ENCODE results near the gene TCEAL1. TPM values are rescaled to one million over a fixed set of nuclear protein-coding genes. Genes with fewer than 3 reads are reported as not detected.
A peak's percentile ranks its signal among the peaks of the same experiment; 100 is the strongest.

Gene TCEAL1
- total RNA-seq, 4 donors from 2014 or later: 32.8 to 70.3 (median 51.7) TPM

GRCh38 chrX:103607364-103608305 lies 21.1 kb upstream of the TCEAL1 start, which contains the start of gene TCEAL3:
Gene TCEAL3 (plus strand): TSS chrX:103607963. CDS start chrX:103609065, 1,102 bp downstream.
- ATAC-seq (ENCODE audit: low FRiP score): peak; percentile 81
- TF ChIP-seq CTCF (IDR thresholded peaks at IDR 0.05): no peak
- DNase-seq (ENCODE audit: low spot score): peak; percentile 26

DNA sequence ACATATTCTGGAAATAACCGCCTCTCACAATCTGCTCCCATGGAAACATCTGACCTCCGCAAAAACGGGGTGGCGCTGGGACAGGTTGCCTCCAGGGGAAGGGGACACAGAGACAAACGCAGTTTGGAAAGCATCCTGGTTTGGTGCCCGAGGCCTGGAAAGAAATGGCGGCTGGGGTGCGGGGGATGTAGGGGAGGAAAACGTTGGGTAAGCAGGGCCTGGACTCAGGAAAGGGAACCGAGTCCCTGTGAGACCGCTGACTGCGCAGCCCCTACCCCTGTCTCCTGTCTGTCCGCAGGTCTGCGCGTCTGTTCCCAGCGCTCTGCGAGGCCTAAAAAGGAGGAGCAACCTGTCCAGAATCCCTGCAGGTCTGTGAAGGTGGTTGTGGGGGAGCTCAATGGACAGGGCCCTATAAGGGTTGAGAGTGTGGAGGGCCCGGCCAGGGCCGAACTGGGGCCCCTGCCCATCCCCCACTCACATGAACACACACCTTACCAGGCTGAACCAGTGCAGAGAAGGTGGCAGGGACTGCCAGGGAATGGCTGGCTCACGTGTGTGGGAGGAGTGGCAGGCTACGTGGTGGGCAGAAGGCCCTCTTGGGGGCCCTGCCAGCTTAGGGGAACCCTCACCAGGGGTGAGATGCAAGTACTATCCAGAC lies 20.3 kb upstream of the TCEAL1 start:
- no peak for TF ChIP-seq CTCF (IDR thresholded peaks at IDR 0.05)
- DNase-seq (ENCODE audit: low spot score) (no peak), ATAC-seq (ENCODE audit: low FRiP score) (peak; percentile 15)

GRCh38 chrX:103610282-103610681 lies 18.5 kb upstream of the TCEAL1 start:
- ATAC-seq (ENCODE audit: low FRiP score): no peak
- no peak for DNase-seq (ENCODE audit: low spot score)
- no peak for TF ChIP-seq CTCF (IDR thresholded peaks at IDR 0.05)

DNA sequence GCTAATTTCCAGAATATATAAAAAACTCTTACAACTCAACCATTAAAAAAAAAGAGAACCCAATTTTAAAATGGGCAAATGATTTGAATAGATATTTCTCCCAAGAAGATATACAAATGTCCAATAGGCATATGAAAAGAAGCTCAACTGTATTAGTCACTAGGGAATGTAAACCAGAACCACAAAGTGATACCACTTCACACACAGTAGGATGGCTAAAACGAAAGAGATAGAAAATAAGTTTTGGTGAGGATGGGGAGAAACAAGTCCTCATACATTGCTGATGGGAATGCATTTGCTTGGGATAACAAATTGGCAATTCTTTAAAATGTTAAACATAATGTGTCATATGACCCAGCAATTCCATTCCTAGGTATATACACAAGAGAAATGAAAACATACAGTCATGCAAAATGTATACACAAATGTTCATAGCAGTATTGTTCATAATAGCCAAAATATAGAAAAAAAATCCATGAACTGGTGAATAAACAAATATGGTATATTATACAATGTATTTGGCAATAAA lies 15.3 kb upstream of the TCEAL1 start:
- no peak for ATAC-seq (ENCODE audit: low FRiP score)
- no peak for DNase-seq (ENCODE audit: low spot score)
- TF ChIP-seq CTCF (IDR thresholded peaks at IDR 0.05): no peak

- ATAC-seq (ENCODE audit: low FRiP score) (no peak), DNase-seq (ENCODE audit: low spot score) (no peak)
- no peak for TF ChIP-seq CTCF (IDR thresholded peaks at IDR 0.05)
Observed at GRCh38 chrX:103614999-103615398, 13.8 kb upstream of the TCEAL1 start.

- no peak for TF ChIP-seq CTCF (IDR thresholded peaks at IDR 0.05)
- ATAC-seq (ENCODE audit: low FRiP score): no peak
- no peak for DNase-seq (ENCODE audit: low spot score)
Observed at GRCh38 chrX:103615781-103616371, 12.9 kb upstream of the TCEAL1 start.

Data from omental fat pad (tissue), 4 donors.